DND-41 (cell line): Measurements from ENCODE around the gene C3orf18.

Source experiments
- EZH2 ChIP-seq: IDR thresholded peaks from 3 replicates; pipeline ENCODE4 v1.6.1; 2012; ENCODE audit warnings: borderline replicate concordance, low read depth, mild to moderate bottlenecking, moderate library complexity, low read length, inconsistent platforms; ENCODE audit not compliant: severe bottlenecking
- TF ChIP-seq, protein P1 (sequence below): IDR thresholded peaks from 2 replicates; pipeline ENCODE4 v1.5.1; 2012; ENCODE audit warnings: borderline replicate concordance, low read length, moderate library complexity, mild to moderate bottlenecking; ENCODE audit not compliant: poor library complexity, severe bottlenecking; ENCODE audit errors: extremely low read depth

DNA sequence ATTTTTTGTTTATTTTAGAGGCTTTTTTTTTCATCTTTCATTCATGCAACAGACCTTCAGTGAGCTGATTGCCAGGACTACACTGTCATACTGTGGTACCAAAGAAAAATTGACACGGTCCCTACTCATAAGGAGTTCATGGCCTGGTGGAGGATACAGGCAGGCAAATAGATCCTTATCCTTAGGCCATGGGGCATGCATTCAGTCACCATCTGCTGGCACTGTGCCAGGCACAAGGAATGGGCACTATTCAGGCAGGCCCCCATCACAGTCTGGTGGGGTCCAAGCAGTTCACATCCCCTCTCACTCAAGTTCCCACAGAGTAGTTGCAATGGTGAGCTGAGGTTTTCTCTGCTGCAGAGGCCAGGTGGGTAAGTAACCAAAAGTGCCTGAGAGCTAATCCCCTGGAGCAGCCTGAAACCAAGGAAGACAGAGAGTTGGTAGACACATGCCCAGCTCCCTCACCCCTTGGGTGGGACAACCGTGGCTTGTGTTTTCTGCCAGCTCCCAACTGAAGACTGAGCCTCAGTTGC lies 26.8 kb upstream of the C3orf18 start:
- TF ChIP-seq, protein P1, sequence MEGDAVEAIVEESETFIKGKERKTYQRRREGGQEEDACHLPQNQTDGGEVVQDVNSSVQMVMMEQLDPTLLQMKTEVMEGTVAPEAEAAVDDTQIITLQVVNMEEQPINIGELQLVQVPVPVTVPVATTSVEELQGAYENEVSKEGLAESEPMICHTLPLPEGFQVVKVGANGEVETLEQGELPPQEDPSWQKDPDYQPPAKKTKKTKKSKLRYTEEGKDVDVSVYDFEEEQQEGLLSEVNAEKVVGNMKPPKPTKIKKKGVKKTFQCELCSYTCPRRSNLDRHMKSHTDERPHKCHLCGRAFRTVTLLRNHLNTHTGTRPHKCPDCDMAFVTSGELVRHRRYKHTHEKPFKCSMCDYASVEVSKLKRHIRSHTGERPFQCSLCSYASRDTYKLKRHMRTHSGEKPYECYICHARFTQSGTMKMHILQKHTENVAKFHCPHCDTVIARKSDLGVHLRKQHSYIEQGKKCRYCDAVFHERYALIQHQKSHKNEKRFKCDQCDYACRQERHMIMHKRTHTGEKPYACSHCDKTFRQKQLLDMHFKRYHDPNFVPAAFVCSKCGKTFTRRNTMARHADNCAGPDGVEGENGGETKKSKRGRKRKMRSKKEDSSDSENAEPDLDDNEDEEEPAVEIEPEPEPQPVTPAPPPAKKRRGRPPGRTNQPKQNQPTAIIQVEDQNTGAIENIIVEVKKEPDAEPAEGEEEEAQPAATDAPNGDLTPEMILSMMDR = no peak
- TF ChIP-seq EZH2 = no peak
